H1 (cell line): ENCODE results near the gene SLC6A20. TPM values are rescaled to one million over a fixed set of nuclear protein-coding genes. Genes with fewer than 3 reads are reported as not detected.

ENCODE experiments used
- CTCF ChIA-PET: fragments of 300-600 bp; sonication (Branson Sonifier 250); formaldehyde crosslinking; loops from one replicate; lab custom pipeline; 2021; ENCODE audit not compliant: partially characterized antibody; lab: Charles Lee
- POLR2A ChIA-PET: fragments of 300-600 bp; sonication (Branson Sonifier 250); formaldehyde crosslinking; loops from one replicate; lab custom pipeline; 2021; ENCODE audit warnings: inconsistent platforms; ENCODE audit not compliant: partially characterized antibody; lab: Charles Lee
- DNase-seq, 2 experiments: peaks; one replicate each; pipeline versions ENCODE4 v3.0.0 to v3.0.0-alpha.2; 2010 to 2022; ENCODE audit warnings: low spot score in 2 of 2, low read depth in 1 of 2, mixed read lengths in 1 of 2
- FAIRE-seq: peaks from 2 replicates; lab custom pipeline; 2011; peaks lifted over from hg19 to GRCh38; lab: Jason Lieb, UNC
- H2AFZ ChIP-seq: 2 replicates; pipeline ENCODE4 v1.8.1; 2012; ENCODE audit warnings: low read length, inconsistent platforms
- H2AK5ac ChIP-seq: 2 replicates; pipeline ENCODE4 v1.6.1; 2013; ENCODE audit warnings: low read depth, low read length
- H2BK120ac ChIP-seq: replicated peaks from 2 replicates; pipeline ENCODE3; 2013; ENCODE audit warnings: low read depth, low read length, inconsistent platforms
- H2BK12ac ChIP-seq: 2 replicates; pipeline ENCODE4 v1.6.1; 2013; ENCODE audit warnings: low read depth, low read length
- H2BK15ac ChIP-seq: 2 replicates; pipeline ENCODE4 v1.6.1; 2013; ENCODE audit warnings: low read length
- H2BK20ac ChIP-seq: 2 replicates; pipeline ENCODE4 v1.6.1; 2013; ENCODE audit warnings: low read length
- H2BK5ac ChIP-seq: 2 replicates; pipeline ENCODE4 v1.6.1; 2013; ENCODE audit warnings: low read depth, low read length
- H3K14ac ChIP-seq: 2 replicates; pipeline ENCODE4 v1.6.1; 2013; ENCODE audit warnings: inconsistent platforms; ENCODE audit not compliant: insufficient read length
- H3K18ac ChIP-seq: 2 replicates; pipeline ENCODE4 v1.6.1; 2013; ENCODE audit warnings: low read length; ENCODE audit errors: extremely low read depth
- H3K23ac ChIP-seq: 2 replicates; pipeline ENCODE4 v1.6.1; 2013; ENCODE audit warnings: inconsistent platforms; ENCODE audit not compliant: insufficient read length
- H3K23me2 ChIP-seq: 2 replicates; pipeline ENCODE4 v1.6.1; 2013; ENCODE audit warnings: low read depth, low read length
- H3K27ac ChIP-seq: 2 replicates; pipeline ENCODE4 v1.6.1; 2011; ENCODE audit warnings: low read depth, low read length, inconsistent platforms
- H3K27me3 ChIP-seq, 4 experiments: replicated peaks in 1 of 4; 1 replicate in 1 of 4; 2 replicates in 3 of 4; pipeline versions ENCODE4 v1.6.1 to v1.8.1; 2011 to 2013; ENCODE audit warnings: low read length in 3 of 4, mild to moderate bottlenecking in 3 of 4, inconsistent platforms in 2 of 4, mixed read lengths in 2 of 4, moderate library complexity in 1 of 4; ENCODE audit not compliant: control insufficient read depth in 3 of 4, insufficient read depth in 3 of 4; ENCODE audit errors: extremely low read depth in 1 of 4
- H3K36me3 ChIP-seq, 4 experiments: 2 replicates each; pipeline versions ENCODE4 v1.6.1 to v1.8.1; 2011 to 2013; ENCODE audit warnings: mild to moderate bottlenecking in 4 of 4, low read length in 3 of 4, moderate library complexity in 2 of 4, control low read depth in 1 of 4, inconsistent platforms in 1 of 4; ENCODE audit not compliant: insufficient read depth in 4 of 4, control insufficient read depth in 2 of 4
- H3K4ac ChIP-seq: replicated peaks from 2 replicates; pipeline ENCODE3; 2013; ENCODE audit warnings: low read length, low read depth, mixed read lengths, inconsistent platforms; ENCODE audit not compliant: insufficient read length
- H3K4me1 ChIP-seq, 4 experiments: replicated peaks in 1 of 4; 1 replicate in 1 of 4; 2 replicates in 3 of 4; pipeline versions ENCODE4 v1.6.1 to v1.8.1; 2011 to 2013; ENCODE audit warnings: low read length in 3 of 4, inconsistent platforms in 2 of 4, mixed read lengths in 1 of 4; ENCODE audit not compliant: insufficient read depth in 4 of 4, control insufficient read depth in 3 of 4
- H3K4me2 ChIP-seq, 2 experiments: 2 replicates each; pipeline versions ENCODE4 v1.6.1 to v1.8.1; 2011 to 2013; ENCODE audit warnings: low read depth in 2 of 2, low read length in 2 of 2, control low read depth in 1 of 2, inconsistent platforms in 1 of 2, mild to moderate bottlenecking in 1 of 2; ENCODE audit not compliant: insufficient read depth in 1 of 2
- H3K4me3 ChIP-seq, 4 experiments: fragments of 200-600, 300-600 bp in 1 of 4; sonication (generic), shearing (Covaris generic), sonication (Bioruptor Twin) in 1 of 4; 2 replicates each; pipeline versions ENCODE4 v1.5.1 to v1.8.1; 2011 to 2016; ENCODE audit warnings: low read length in 4 of 4, low read depth in 3 of 4, control low read depth in 2 of 4, inconsistent platforms in 2 of 4, mild to moderate bottlenecking in 2 of 4, mixed read lengths in 1 of 4, moderate library complexity in 1 of 4; ENCODE audit not compliant: insufficient read depth in 2 of 4; ENCODE audit errors: extremely low read depth in 1 of 4
- H3K56ac ChIP-seq: replicated peaks from 2 replicates; pipeline ENCODE3; 2013; ENCODE audit warnings: low read depth, mild to moderate bottlenecking, mixed read lengths, low read length, inconsistent platforms; ENCODE audit not compliant: insufficient read length
- H3K79me1 ChIP-seq: 2 replicates; pipeline ENCODE4 v1.6.1; 2013; ENCODE audit warnings: low read depth, low read length, control low read depth
- H3K79me2 ChIP-seq, 2 experiments: 2 replicates each; pipeline versions ENCODE4 v1.6.1 to v1.8.1; 2012 to 2013; ENCODE audit warnings: low read length in 2 of 2, mild to moderate bottlenecking in 2 of 2, inconsistent platforms in 1 of 2; ENCODE audit not compliant: insufficient read depth in 2 of 2, control insufficient read depth in 1 of 2
- H3K9ac ChIP-seq, 4 experiments: replicated peaks in 1 of 4; 1 replicate in 1 of 4; 2 replicates in 3 of 4; pipeline versions ENCODE4 v1.6.1 to v1.8.1; 2011 to 2013; ENCODE audit warnings: low read depth in 3 of 4, low read length in 3 of 4, control low read depth in 2 of 4, mild to moderate bottlenecking in 2 of 4, moderate library complexity in 2 of 4, inconsistent platforms in 1 of 4; ENCODE audit errors: extremely low read depth in 1 of 4
- H3K9me3 ChIP-seq, 2 experiments: 2 replicates each; pipeline versions ENCODE4 v1.6.1 to v1.8.1; 2012 to 2013; ENCODE audit warnings: mild to moderate bottlenecking in 2 of 2, moderate library complexity in 2 of 2, control low read depth in 1 of 2, inconsistent platforms in 1 of 2, low read depth in 1 of 2, low read length in 1 of 2, mixed read lengths in 1 of 2; ENCODE audit not compliant: insufficient read depth in 2 of 2
- H4K20me1 ChIP-seq, 2 experiments: replicated peaks in 1 of 2; 2 replicates each; pipeline versions ENCODE3 to v1.8.1; 2011 to 2013; ENCODE audit warnings: inconsistent platforms in 2 of 2, low read length in 2 of 2, mild to moderate bottlenecking in 1 of 2; ENCODE audit not compliant: insufficient read depth in 2 of 2, control insufficient read depth in 1 of 2
- H4K5ac ChIP-seq: 2 replicates; pipeline ENCODE4 v1.6.1; 2013; ENCODE audit warnings: low read length, low read depth, mixed read lengths, inconsistent platforms; ENCODE audit not compliant: insufficient read length
- H4K8ac ChIP-seq: 2 replicates; pipeline ENCODE4 v1.8.0; 2013; ENCODE audit warnings: mild to moderate bottlenecking, moderate library complexity, low read length, inconsistent platforms; ENCODE audit not compliant: insufficient read depth; ENCODE audit errors: extremely low read depth
- H4K91ac ChIP-seq: replicated peaks from 2 replicates; pipeline ENCODE3; 2013; ENCODE audit warnings: low read length, mixed read lengths, inconsistent platforms; ENCODE audit not compliant: insufficient read length
- CBX5 ChIP-seq: fragments of 300-800, 300-1000 bp; sonication (generic); IDR thresholded peaks from 2 replicates; pipeline ENCODE4 v1.7.1; 2016; ENCODE audit warnings: antibody characterized with exemption, low read length, low read depth
- HDAC2 ChIP-seq, 2 experiments: fragments of 300-600 bp in 1 of 2; sonication (generic) in 1 of 2; IDR thresholded peaks; 2 replicates each; pipeline ENCODE4 v1.6.1; 2011 to 2012; ENCODE audit warnings: low read depth in 2 of 2, low read length in 2 of 2, mild to moderate bottlenecking in 2 of 2, moderate library complexity in 2 of 2, borderline replicate concordance in 1 of 2, inconsistent platforms in 1 of 2
- KDM1A ChIP-seq: fragments of 200-600, 300-600 bp; sonication (generic); IDR thresholded peaks from 2 replicates; pipeline ENCODE4 v1.7.1; 2016; ENCODE audit warnings: mild to moderate bottlenecking, low read length, borderline replicate concordance
- MAFK ChIP-seq: IDR thresholded peaks from 2 replicates; pipeline ENCODE4 v1.6.1; 2012; ENCODE audit warnings: low read depth, mild to moderate bottlenecking, improper control_type of control experiment, low read length
- POLR2AphosphoS5 ChIP-seq: IDR thresholded peaks from 2 replicates; pipeline ENCODE4 v1.6.1; 2011; ENCODE audit warnings: low read depth, low read length
- YY1 ChIP-seq: IDR thresholded peaks from 2 replicates; pipeline ENCODE4 v1.6.1; 2011; ENCODE audit warnings: low read depth, mild to moderate bottlenecking, low read length
- WGBS, 2 experiments: shearing (Covaris generic) in 1 of 2; methylation state at CpG; one replicate each; pipeline versions ENCODE4 v1.1.6 to v1.1.7; 2013 to 2015; ENCODE audit warnings: low lambda C conversion rate in 2 of 2, mixed read lengths in 2 of 2, inconsistent platforms in 1 of 2, low coverage in 1 of 2, missing lambda C conversion rate in 1 of 2; ENCODE audit not compliant: insufficient replicate concordance in 2 of 2, insufficient coverage in 1 of 2, insufficient read length in 1 of 2; ENCODE audit errors: extremely low coverage in 1 of 2, missing lambda C conversion rate in 1 of 2; 5-methylcytosine and 5-hydroxymethylcytosine counted together
- polyA plus RNA-seq, 7 experiments: library from polyadenylated mRNA; depleted of rRNA in 3 of 7; stranded (reverse) in 5 of 7; unstranded in 2 of 7; fragments of >200 nt in 5 of 7; fragments of 200-250 nt in 2 of 7; gene quantifications; 1 replicate in 5 of 7; 2 replicates in 1 of 7; 4 replicates in 1 of 7; pipeline versions ENCODE4 v1.2.1 to v1.2.3, GENCODE V29; 2011 to 2013; ENCODE audit warnings: missing spikeins in 2 of 7, mixed read lengths in 2 of 7
- total RNA-seq: library from RNA; stranded (reverse); fragmentation: NEBNext Ultra II Directional; extraction: Animal tissue kit (Norgen Biotek cat#: 25700); gene quantifications from 2 replicates; pipeline ENCODE4 v1.2.1, GENCODE V29; 2021

SLC6A20 gene
- total and polyA plus RNA-seq, 2 of the 8 experiments (the other 6 are each of a cell fraction or from before 2014, with no cell fraction given) = 0.05 TPM; not detected in 1

DNA sequence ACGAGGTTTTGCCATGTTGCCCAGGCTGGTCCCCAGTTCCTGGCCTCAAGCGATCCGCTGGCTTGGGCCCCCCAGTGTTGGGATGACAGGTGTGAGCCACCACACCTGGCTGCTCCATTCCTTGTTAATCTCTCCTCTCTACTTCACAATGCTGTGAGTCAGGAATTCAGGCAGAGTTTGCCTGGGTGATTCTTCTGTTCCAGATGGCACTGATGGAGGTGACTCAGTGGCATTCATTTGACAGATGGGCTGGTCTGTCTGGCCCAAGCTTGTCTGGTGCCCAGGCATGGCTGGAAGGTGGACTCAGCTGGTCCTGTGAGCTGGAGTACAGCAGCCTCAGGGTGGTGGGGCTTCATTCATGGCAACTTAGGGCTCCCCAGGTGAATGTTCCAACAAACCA, 43.2 kb downstream of the SLC6A20 start:
- FAIRE-seq = no peak

More for the DNA sequence above, 43.2 kb downstream of the SLC6A20 start:
- DNase-seq = no peak
- no peak overlapping the region for H3K4me2 ChIP-seq
- H2BK15ac ChIP-seq = no peak overlapping the region
- H3K23me2 ChIP-seq = no peaks in the 10 kb centered on the region
- H4K5ac ChIP-seq = no peak overlapping the region
- H3K56ac ChIP-seq = no peak overlapping the region
- H4K8ac ChIP-seq = no peak overlapping the region
- WGBS, 2 experiments = 90% methylated on average over 3 of the region's 3 CpGs; no CpG with 5 or more reads in 1 of the 2 experiments
- H2BK20ac ChIP-seq = no peak overlapping the region
- H2BK12ac ChIP-seq = no peak overlapping the region
- no peaks in the 10 kb centered on the region for H3K79me1 ChIP-seq
- H3K4ac ChIP-seq = no peak overlapping the region
- H3K18ac ChIP-seq = no peak overlapping the region
- H3K27ac ChIP-seq = no peak overlapping the region
- H3K36me3 ChIP-seq = 0 out of 8 replicates have a peak, but pooled peaks cover 0 to under 1% (median 0%) of the 10 kb centered on the region in 4 experiments
- no peaks in the 10 kb centered on the region for H4K20me1 ChIP-seq
- no peak overlapping the region for H2BK120ac ChIP-seq
- no peak overlapping the region for H2AFZ ChIP-seq
- no peak overlapping the region for H4K91ac ChIP-seq
- TF ChIP-seq MAFK (no peak), KDM1A (no peak), CBX5 (no peak), YY1 (no peak), POLR2AphosphoS5 (no peak), HDAC2 (IDR thresholded peaks at IDR 0.05; ENCODE audit: borderline replicate concordance in 1 of 2, low read depth in 2 of 2, low read length in 2 of 2) (no peak)
- no peaks in the 10 kb centered on the region for H3K27me3 ChIP-seq
- H3K9me3 ChIP-seq = no peaks in the 10 kb centered on the region
- H3K23ac ChIP-seq = no peak overlapping the region
- no peaks in the 10 kb centered on the region for H3K79me2 ChIP-seq
- CTCF ChIA-PET = interaction anchor here (1.0 to 1.4 kb wide), 3 partner anchors 18 to 59 kb away, joined by 3 to 5 read pairs (median 3); no protein-coding TSS in a partner anchor
- POLR2A ChIA-PET = no interaction called here
- no peak overlapping the region for H2BK5ac ChIP-seq
- H3K4me1 ChIP-seq = peaks cover 0 to 8% (median under 1%) of the 10 kb centered on the region in 4 experiments; a peak in 2 of 7 replicates
- H3K9ac ChIP-seq = no peak overlapping the region
- no peak overlapping the region for H2AK5ac ChIP-seq
- H3K4me3 ChIP-seq = no peak overlapping the region
- H3K14ac ChIP-seq = no peak overlapping the region
